Progenitor cell of endocrine pancreas (in vitro differentiated cells): ENCODE measurements around the gene ACP4. TPM values are rescaled to one million over a fixed set of nuclear protein-coding genes. Genes with fewer than 3 reads are reported as not detected.

Experiments
- DNase-seq: peaks from one replicate; pipeline ENCODE4 v3.0.0; 2021; ENCODE audit warnings: low spot score; ENCODE audit not compliant: unreplicated experiment
- H3K27ac Mint-ChIP-seq: 2 replicates; pipeline ENCODE4 v1.8.0; 2021; ENCODE audit warnings: mild to moderate bottlenecking, moderate library complexity, mixed read lengths
- H3K27me3 Mint-ChIP-seq: 2 replicates; pipeline ENCODE4 v1.8.0; 2021; ENCODE audit warnings: mixed read lengths
- H3K36me3 Mint-ChIP-seq: 2 replicates; pipeline ENCODE4 v1.8.0; 2022; ENCODE audit warnings: mixed read lengths; ENCODE audit not compliant: insufficient read depth
- H3K4me1 Mint-ChIP-seq: 2 replicates; pipeline ENCODE4 v1.8.0; 2021; ENCODE audit warnings: low read depth, mixed read lengths
- H3K4me3 Mint-ChIP-seq: 2 replicates; pipeline ENCODE4 v1.8.0; 2021; ENCODE audit warnings: low read depth, mild to moderate bottlenecking, moderate library complexity, mixed read lengths
- H3K9me3 Mint-ChIP-seq: 2 replicates; pipeline ENCODE4 v1.8.0; 2021; ENCODE audit warnings: low read depth, mixed read lengths
- total RNA-seq: library from RNA; stranded (reverse); gene quantifications from 2 replicates; pipeline ENCODE4 v1.2.1, GENCODE V29; 2021
- TF ChIP-seq, protein P1 (sequence below): fragments of 200-600 bp; sonication (generic); IDR thresholded peaks from one replicate; pipeline ENCODE4 v1.5.0; 2021; ENCODE audit warnings: antibody characterized with exemption, mild to moderate bottlenecking; ENCODE audit not compliant: unreplicated experiment

Gene ACP4
- total RNA-seq, 1 donor from 2014 or later: not detected

DNA sequence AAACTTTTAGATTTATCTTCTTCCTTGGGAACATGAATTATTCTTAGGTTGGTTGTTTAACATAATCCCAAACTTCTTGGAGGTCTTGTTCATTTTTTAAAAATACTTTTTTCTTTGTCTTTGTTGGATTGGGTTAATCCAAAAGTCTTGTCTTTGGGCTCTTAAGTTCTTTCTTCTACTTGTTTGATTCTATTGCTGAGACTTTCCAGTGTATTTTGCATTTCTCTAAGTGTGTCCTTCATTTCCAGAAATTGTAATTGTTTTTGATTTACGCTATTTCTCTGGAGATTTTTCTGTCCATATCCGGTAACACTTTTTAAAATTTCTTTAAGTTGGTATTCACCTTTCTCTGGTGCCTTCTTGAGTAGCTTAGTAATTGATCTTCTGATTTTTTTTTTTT is 53.0 kb downstream of the ACP4 start:
- H3K4me3 Mint-ChIP-seq: no peak overlapping the region
- no peak for DNase-seq
- H3K4me1 Mint-ChIP-seq: peaks cover under 1% of the 10 kb centered on the region
- H3K36me3 Mint-ChIP-seq: no peaks in the 10 kb centered on the region
- no peak overlapping the region for H3K27ac Mint-ChIP-seq
- peaks cover 62% of the 10 kb centered on the region for H3K27me3 Mint-ChIP-seq
- peaks cover 3% of the 10 kb centered on the region for H3K9me3 Mint-ChIP-seq
- TF ChIP-seq, protein P1, sequence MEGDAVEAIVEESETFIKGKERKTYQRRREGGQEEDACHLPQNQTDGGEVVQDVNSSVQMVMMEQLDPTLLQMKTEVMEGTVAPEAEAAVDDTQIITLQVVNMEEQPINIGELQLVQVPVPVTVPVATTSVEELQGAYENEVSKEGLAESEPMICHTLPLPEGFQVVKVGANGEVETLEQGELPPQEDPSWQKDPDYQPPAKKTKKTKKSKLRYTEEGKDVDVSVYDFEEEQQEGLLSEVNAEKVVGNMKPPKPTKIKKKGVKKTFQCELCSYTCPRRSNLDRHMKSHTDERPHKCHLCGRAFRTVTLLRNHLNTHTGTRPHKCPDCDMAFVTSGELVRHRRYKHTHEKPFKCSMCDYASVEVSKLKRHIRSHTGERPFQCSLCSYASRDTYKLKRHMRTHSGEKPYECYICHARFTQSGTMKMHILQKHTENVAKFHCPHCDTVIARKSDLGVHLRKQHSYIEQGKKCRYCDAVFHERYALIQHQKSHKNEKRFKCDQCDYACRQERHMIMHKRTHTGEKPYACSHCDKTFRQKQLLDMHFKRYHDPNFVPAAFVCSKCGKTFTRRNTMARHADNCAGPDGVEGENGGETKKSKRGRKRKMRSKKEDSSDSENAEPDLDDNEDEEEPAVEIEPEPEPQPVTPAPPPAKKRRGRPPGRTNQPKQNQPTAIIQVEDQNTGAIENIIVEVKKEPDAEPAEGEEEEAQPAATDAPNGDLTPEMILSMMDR: no peak

DNA sequence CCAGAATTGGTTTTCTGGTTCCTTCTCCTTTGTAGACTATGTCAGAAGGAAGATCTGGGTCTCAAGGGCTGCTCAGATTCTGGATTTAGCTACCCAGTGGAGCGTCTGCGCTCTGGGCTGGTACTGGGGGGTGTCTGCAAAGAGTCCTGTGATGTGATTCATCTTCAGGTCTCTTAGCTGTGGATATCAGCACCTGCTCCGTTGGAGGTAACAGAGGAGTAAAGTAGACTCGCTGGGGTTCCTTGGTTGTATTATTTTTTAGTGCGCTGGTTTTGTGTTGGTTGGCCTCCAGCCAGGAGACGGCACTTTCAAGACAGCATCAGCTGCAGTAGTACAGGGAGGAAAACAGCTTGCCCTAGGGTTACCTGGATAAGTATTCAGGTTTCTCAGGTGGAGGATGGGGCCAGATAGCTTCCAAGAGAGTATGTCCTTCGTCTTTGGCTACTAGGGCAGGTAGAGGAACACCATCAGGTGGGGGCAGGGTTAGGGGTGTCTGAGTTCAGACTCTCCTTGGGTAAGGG is 53.5 kb downstream of the ACP4 start:
- no peaks in the 10 kb centered on the region for H3K36me3 Mint-ChIP-seq
- peaks cover 66% of the 10 kb centered on the region for H3K27me3 Mint-ChIP-seq
- no peak for DNase-seq
- H3K4me3 Mint-ChIP-seq: no peak overlapping the region
- TF ChIP-seq, protein P1: no peak
- H3K27ac Mint-ChIP-seq: no peak overlapping the region
- peaks cover 3% of the 10 kb centered on the region for H3K9me3 Mint-ChIP-seq
- H3K4me1 Mint-ChIP-seq: no peaks in the 10 kb centered on the region

DNA sequence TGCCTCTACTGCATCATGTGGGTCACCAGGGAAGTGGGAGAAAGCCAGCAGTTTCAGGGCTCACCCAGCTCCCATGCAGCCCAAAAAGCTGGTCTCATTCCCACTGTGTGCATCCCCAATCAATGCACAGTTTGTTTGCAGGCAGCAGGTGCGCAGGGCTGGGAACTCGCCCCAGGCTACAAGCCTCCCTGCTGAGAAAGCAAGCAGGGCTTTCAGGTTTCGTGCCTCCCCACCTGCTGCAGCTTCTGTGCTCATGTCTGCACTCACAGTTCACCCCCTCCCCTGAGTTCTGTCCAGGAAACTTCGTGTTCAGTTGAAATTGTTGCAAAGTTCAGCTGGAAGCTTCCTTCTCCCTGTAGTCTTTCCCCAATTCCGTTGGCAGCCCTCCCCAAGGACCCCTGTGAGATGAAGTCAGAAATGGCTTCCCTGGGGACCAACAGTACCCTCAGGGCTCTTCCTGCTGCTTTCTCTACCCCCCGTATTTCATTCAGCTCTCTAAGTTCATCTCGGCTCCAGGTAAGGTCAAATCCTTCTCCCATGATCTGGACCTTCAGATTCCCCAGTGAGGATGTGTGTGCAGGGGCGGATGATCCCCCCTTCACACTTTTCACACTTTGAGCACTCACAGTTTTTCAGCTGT is 54.2 kb downstream of the ACP4 start:
- TF ChIP-seq, protein P1: no peak
- Mint-ChIP-seq H3K36me3 (no peaks in the 10 kb centered on the region), H3K27me3 (peaks cover 69% of the 10 kb centered on the region), H3K4me1 (no peaks in the 10 kb centered on the region), H3K27ac (no peak overlapping the region), H3K9me3 (peaks cover 3% of the 10 kb centered on the region), H3K4me3 (no peak overlapping the region)
- DNase-seq: no peak

Other genes starting within 250 kb of the ACP4 start
- gene LRRC4B, start 222.0 kb upstream of the ACP4 start, total RNA-seq: 1.0 and 1.2 TPM in 2 replicates
- 0.91 and 1.8 TPM in 2 replicates for gene SYT3, start 150.5 kb upstream of the ACP4 start, total RNA-seq
- 5.6 and 8.6 TPM in 2 replicates for gene C19orf81, start 141.0 kb upstream of the ACP4 start, total RNA-seq
- 0.20 and 0.36 TPM in 2 replicates for gene SHANK1, start 70.6 kb upstream of the ACP4 start, total RNA-seq
- gene CLEC11A, start 67.1 kb upstream of the ACP4 start, total RNA-seq: 4.7 and 5.4 TPM in 2 replicates
- gene GPR32, start 20.0 kb upstream of the ACP4 start, total RNA-seq: not detected in 2 replicates
- gene KLK1, start 33.4 kb downstream of the ACP4 start, total RNA-seq: not detected in 2 replicates
- gene KLK15, start 43.2 kb downstream of the ACP4 start, total RNA-seq: not detected in 2 replicates
- not detected in 2 replicates for gene KLK3, start 64.5 kb downstream of the ACP4 start, total RNA-seq
- gene KLK2, start 83.0 kb downstream of the ACP4 start, total RNA-seq: not detected in 2 replicates
- gene KLK4, start 121.0 kb downstream of the ACP4 start, total RNA-seq: not detected in 2 replicates
- not detected in 2 replicates for gene KLK5, start 162.6 kb downstream of the ACP4 start, total RNA-seq
- gene KLK6, start 179.2 kb downstream of the ACP4 start, total RNA-seq: 0.62 and 1.2 TPM in 2 replicates
- not detected in 2 replicates for gene KLK7, start 193.5 kb downstream of the ACP4 start, total RNA-seq
- gene KLK8, start 211.2 kb downstream of the ACP4 start, total RNA-seq: not detected in 2 replicates
- not detected in 2 replicates for gene KLK10, start 229.3 kb downstream of the ACP4 start, total RNA-seq
- gene KLK11, start 236.2 kb downstream of the ACP4 start, total RNA-seq: not detected in 2 replicates
- 0.44 and 1.0 TPM in 2 replicates for gene KLK12, start 244.6 kb downstream of the ACP4 start, total RNA-seq